NOMO-1 (cell line): Measurements from ENCODE around the gene SHISA9.

ENCODE experiments used
- DNase-seq, 2 experiments: peaks; one replicate each; lab custom pipeline; 2025; ENCODE audit not compliant: unreplicated experiment in 2 of 2; lab: John Stamatoyannopoulos, UW

The SHISA9 gene

GRCh38 chr16:12942861-12943260, 41.5 kb downstream of the SHISA9 start:
- no peak for DNase-seq

GRCh38 chr16:12944300-12944699, 42.9 kb downstream of the SHISA9 start:
- no peak for DNase-seq

DNA sequence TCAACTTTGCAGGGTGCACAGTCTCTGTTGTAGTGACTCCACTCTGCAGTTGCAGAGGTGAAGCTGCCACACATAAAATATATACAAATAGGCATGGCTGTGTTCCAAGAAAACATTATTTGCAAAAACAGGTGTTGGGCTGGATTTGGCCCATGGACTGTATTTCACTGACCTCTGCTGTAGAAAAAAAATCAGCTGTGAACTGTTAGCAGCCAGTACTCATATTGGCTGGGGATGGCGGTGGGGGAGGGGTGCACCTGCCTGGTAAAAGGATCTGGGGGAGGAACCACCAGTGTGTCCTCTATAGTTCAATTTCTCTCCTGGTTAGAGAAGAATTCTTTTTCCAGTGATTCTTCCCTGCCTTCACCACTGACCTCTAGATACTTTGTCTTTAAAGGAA, 50.0 kb downstream of the SHISA9 start:
- DNase-seq: no peak

- DNase-seq: no peak
Observed at GRCh38 chr16:12951976-12952375, 50.6 kb downstream of the SHISA9 start.

DNA sequence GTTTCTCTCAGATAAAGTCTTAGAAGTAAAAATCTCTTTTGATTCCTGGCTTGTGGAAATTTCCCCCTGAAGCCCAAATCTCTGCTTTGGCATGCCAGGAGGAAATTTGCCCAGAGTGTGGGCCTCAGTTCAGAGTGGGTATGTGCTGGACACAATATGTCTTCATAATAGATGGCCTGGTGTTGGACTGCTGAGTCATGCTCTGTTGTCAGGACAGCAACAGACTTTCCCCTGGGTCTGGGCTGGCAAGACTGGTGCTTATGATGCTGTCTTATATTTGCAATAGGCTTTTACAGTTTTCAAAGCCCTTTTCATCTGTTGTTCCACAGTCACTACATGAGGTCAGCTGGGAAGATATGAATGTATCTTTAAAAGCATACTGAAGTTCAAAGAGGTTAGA, 57.0 kb downstream of the SHISA9 start:
- DNase-seq: no peak

- DNase-seq: no peak
Observed at GRCh38 chr16:12959072-12959471, 57.7 kb downstream of the SHISA9 start.

GRCh38 chr16:12961626-12962025, 60.2 kb downstream of the SHISA9 start:
- no peak for DNase-seq

DNA sequence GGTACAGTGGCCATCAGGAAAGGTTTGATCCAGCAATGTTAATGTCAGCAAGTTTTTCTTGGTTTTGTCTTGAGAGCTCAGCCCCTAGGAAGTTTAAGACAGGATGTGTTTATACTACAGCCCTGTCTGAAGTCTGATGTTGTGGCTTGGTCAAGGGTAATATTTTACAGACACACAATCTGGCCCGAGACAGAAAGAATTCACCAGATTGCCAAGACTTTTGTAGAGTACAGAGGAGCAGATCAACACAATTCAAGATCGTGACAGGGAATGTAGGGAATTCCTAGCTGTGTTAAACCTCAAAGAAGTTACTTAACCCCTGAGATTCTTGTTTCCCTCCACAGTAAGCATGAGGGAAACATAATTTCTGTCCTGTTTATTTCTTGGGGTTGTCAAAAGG, 63.1 kb downstream of the SHISA9 start:
- DNase-seq: no peak

DNA sequence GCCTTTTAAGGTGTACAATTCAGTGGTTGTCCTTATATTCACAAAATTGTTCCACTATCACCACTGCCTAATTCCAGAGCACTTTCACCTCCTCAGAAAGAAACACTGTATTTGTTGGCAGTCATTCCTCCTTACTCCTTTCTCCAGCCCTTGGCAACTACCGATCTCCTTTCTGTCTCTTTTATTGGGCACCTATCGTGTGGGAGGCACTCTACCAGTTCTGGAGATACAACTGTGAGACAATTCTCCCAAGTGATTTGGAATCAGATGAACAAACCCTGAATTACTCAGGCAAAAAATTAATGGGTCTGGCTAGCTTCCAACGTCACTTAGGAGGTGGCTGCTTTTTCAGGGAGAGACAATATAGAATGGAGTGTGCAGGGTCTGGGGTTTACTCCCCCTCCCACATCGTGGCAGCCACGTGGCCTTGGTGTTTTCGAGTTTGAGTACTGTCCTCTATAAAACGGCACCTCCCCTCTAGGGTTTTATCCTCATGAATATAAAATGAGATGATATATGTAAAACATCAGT, 63.9 kb downstream of the SHISA9 start:
- DNase-seq: no peak

GRCh38 chr16:12971241-12971640, 69.8 kb downstream of the SHISA9 start:
- no peak for DNase-seq

DNA sequence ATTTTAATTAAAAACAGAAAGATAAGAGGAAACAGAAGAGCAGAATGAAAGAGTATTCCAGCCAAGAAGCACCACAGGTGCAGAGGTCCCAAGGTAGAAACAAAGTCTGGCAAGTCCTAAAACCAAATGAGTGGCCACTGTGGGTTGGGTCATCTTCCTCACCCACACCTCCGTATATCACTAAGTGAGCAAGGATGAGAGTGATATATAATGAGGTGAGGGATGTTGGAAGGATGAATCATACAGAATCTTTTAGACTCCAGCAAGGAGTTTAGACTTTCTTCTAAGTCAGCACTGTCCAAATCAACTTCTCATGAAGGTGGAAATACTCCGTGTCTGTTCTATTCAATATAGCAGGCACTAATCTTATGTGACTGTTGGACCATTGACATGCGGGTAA, 70.8 kb downstream of the SHISA9 start:
- DNase-seq: no peak

DNA sequence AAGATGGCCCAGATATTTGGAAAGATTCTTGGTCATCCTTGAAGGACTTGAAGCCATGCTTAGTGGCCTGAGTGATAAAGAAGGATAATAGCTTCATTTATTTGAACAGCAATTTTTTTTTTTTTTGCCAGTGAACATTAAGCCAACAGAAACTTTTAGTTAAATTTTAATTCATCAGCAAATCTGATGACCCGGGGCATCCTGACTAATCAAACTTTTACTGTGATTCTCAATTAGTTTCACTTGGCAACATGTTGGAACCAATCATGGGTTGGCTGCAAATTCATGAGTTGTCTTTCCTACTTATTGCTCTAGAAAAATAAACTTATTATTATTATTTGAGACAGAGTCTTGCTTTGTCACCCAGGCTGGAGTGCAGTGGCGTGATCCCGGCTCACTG, 74.4 kb downstream of the SHISA9 start:
- DNase-seq: no peak

GRCh38 chr16:12976496-12976895, 75.1 kb downstream of the SHISA9 start:
- DNase-seq: no peak

GRCh38 chr16:12976936-12977335, 75.5 kb downstream of the SHISA9 start:
- no peak for DNase-seq

- no peak for DNase-seq
Observed at GRCh38 chr16:12985516-12985915, 84.1 kb downstream of the SHISA9 start.

DNA sequence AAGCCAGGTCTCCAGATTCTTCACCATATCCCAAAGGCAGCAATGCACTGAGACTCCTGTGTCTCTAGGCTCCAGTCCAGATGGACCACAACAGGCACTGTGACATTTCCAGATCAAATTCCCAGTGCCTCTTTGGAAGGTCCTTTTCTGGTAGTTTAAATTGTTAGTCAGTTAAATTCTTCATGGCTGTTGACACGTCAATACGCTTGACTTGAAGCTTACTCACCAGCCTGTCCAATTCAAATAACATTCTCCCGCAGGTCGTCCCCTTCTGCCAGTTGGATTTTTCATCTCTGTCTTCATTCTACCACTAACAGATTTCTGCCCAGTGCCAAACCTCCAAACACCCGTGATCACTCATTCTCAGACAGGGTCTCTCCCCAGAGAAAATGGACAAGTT, 86.7 kb downstream of the SHISA9 start:
- no peak for DNase-seq

GRCh38 chr16:12992066-12992465, 90.7 kb downstream of the SHISA9 start:
- DNase-seq: no peak

DNA sequence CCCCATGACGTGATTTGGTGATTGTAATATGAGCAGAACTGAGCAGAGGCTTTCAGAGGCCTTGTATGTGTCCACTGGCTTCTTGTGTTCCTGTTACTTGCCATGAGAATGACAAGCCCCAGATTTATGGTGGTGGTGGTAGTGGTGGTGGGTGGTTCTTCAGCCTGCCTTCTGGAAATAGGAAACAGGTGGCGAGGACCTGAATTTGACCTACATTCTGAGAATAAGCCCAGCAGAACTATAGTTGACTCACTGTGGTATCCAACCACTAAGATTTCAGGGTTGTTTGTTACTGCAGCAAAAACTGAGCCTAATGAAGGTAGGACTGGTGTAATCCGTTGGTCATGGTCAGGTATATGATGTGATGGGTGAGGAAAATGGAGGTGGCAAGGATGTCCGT, 93.0 kb downstream of the SHISA9 start:
- no peak for DNase-seq

DNA sequence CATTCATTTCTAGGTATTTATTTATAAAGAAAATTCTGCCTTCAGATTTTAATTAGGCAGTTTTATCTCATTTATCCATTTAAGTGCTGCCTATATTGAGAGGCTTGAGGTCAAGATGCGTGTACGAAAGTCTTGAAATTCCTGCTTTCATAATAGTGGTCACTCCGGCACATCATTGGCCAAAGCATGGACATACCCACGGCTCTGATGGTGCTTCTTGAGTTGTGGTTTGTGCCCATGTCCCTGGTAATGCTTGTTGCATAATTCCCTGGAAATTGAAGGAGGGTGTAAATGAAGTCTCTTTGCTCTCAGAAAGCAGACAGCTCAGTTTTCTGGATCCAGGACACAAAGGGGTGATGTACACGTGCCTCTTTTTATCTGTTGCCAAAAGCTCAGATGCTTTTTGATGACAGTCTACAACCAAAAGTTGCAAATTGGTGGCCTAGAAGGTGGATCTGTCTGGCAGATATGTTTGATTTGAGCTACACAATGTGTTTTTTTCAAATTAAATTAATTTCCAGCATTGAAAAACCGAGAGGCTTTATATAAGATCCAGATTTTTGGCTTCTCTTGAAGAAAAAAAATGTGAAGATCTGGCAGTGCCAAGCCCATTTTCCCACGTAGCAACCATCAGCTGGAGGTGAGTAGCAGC, 94.4 kb downstream of the SHISA9 start:
- DNase-seq: no peak

- no peak for DNase-seq
Observed at GRCh38 chr16:12998361-12999085, 97.1 kb downstream of the SHISA9 start.

DNA sequence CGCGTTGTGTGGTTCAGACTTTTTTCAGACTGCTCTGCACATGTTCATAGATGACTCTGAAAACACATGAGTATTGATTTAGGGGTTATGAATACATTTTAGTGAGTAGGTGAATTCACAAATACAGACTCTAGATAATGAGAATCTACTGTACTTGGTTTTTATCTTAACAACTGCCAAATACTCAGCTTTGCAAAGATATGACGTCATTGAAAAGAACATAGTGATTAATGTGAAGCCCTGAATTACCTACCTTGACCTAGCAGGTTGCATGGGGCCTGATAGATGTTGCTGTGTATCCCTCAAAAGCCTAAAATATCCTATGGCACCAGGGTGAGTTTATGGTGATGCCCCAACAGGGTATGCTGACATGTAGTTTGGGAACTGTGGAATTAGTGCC, 98.0 kb downstream of the SHISA9 start:
- DNase-seq: no peak

GRCh38 chr16:13005721-13006247, 104.4 kb downstream of the SHISA9 start:
- DNase-seq: no peak
